SK-N-SH (cell line): Measurements from ENCODE around the gene ALAS1. TPM values are rescaled to one million over a fixed set of nuclear protein-coding genes. Genes with fewer than 3 reads are reported as not detected.

Experiments used
- CTCF ChIA-PET: fragments of 300-600, 350-600 bp; formaldehyde crosslinking; extraction: SDS; loops from one replicate; lab custom pipeline; 2021; lab: Yijun Ruan, JAX
- POLR2A ChIA-PET: fragments of 350-600 bp; sonication (Branson Sonifier 250); formaldehyde crosslinking; extraction: SDS; loops from one replicate; lab custom pipeline; 2020; ENCODE audit warnings: antibody characterized with exemption, inconsistent platforms; lab: Yijun Ruan, JAX
- DNase-seq: peaks from one replicate; pipeline ENCODE4 v3.0.0; 2012
- H2AFZ ChIP-seq: fragments of 200-600 bp; sonication (generic); 2 replicates; pipeline ENCODE4 v1.8.1; 2016; ENCODE audit warnings: antibody characterized with exemption, mild to moderate bottlenecking, low read depth
- H3F3A ChIP-seq: fragments of 200-600 bp; sonication (generic); replicated peaks from 2 replicates; pipeline ENCODE3; 2016; ENCODE audit warnings: antibody characterized with exemption, mild to moderate bottlenecking; ENCODE audit not compliant: insufficient read depth
- H3K27ac ChIP-seq, 2 experiments: fragments of 200-500 bp in 1 of 2; fragments of 200-600 bp in 1 of 2; sonication (Bioruptor generic) in 1 of 2; sonication (generic), shearing (Covaris generic) in 1 of 2; 2 replicates each; pipeline versions ENCODE4 v1.5.1 to v1.6.1; 2014 to 2016; ENCODE audit warnings: low read depth in 2 of 2, inconsistent platforms in 1 of 2, low read length in 1 of 2, mild to moderate bottlenecking in 1 of 2, mixed read lengths in 1 of 2
- H3K27me3 ChIP-seq: fragments of 200-600 bp; sonication (generic), shearing (Covaris generic); 2 replicates; pipeline ENCODE4 v1.6.1; 2016; ENCODE audit warnings: mixed run types; ENCODE audit not compliant: insufficient read depth
- H3K36me3 ChIP-seq, 2 experiments: fragments of 200-500 bp in 1 of 2; fragments of 200-600 bp in 1 of 2; sonication (Bioruptor generic) in 1 of 2; sonication (generic) in 1 of 2; replicated peaks in 1 of 2; 2 replicates each; pipeline versions ENCODE3 to v1.5.1; 2014 to 2016; ENCODE audit warnings: low read length in 1 of 2, mild to moderate bottlenecking in 1 of 2; ENCODE audit not compliant: insufficient read depth in 2 of 2, control insufficient read depth in 1 of 2
- H3K4me1 ChIP-seq, 2 experiments: fragments of 200-500 bp in 1 of 2; fragments of 200-600 bp in 1 of 2; sonication (Bioruptor generic) in 1 of 2; sonication (generic), shearing (Covaris generic) in 1 of 2; 2 replicates each; pipeline versions ENCODE4 v1.5.1 to v1.6.1; 2014 to 2016; ENCODE audit warnings: low read depth in 1 of 2, low read length in 1 of 2, mixed run types in 1 of 2; ENCODE audit not compliant: insufficient read depth in 2 of 2, control insufficient read depth in 1 of 2
- H3K4me2 ChIP-seq: fragments of 200-600 bp; sonication (generic), shearing (Covaris generic); 2 replicates; pipeline ENCODE4 v1.6.1; 2017; ENCODE audit warnings: mixed run types
- H3K4me3 ChIP-seq, 2 experiments: fragments of 200-500 bp in 1 of 2; fragments of 200-600 bp in 1 of 2; sonication (Bioruptor generic) in 1 of 2; sonication (generic), shearing (Covaris generic) in 1 of 2; 2 replicates each; pipeline versions ENCODE4 v1.5.1 to v1.8.1; 2014 to 2016; ENCODE audit warnings: low read depth in 2 of 2, inconsistent platforms in 1 of 2, low read length in 1 of 2, mild to moderate bottlenecking in 1 of 2, mixed read lengths in 1 of 2, moderate library complexity in 1 of 2
- H3K79me2 ChIP-seq: fragments of 200-600 bp; sonication (generic); 2 replicates; pipeline ENCODE4 v1.8.1; 2017; ENCODE audit warnings: mild to moderate bottlenecking; ENCODE audit not compliant: insufficient read depth
- H3K9ac ChIP-seq: fragments of 200-600 bp; sonication (generic); 2 replicates; pipeline ENCODE4 v1.6.1; 2017; ENCODE audit warnings: mixed run types
- H3K9me2 ChIP-seq: fragments of 200-600 bp; sonication (generic); 2 replicates; pipeline ENCODE4 v1.6.1; 2017; ENCODE audit warnings: mixed run types
- H3K9me3 ChIP-seq: fragments of 200-600 bp; sonication (generic); 2 replicates; pipeline ENCODE4 v1.6.1; 2017; ENCODE audit warnings: mixed run types, mild to moderate bottlenecking, moderate library complexity
- H4K20me1 ChIP-seq: fragments of 200-600 bp; sonication (generic); 2 replicates; pipeline ENCODE4 v1.6.1; 2017; ENCODE audit warnings: mild to moderate bottlenecking, mixed run types; ENCODE audit not compliant: insufficient read depth
- EP300 ChIP-seq, 2 experiments: IDR thresholded peaks; 2 replicates each; pipeline versions ENCODE4 v1.4.0 to v1.6.1; 2012; ENCODE audit warnings: borderline replicate concordance in 1 of 2, low read depth in 1 of 2, low read length in 1 of 2
- IRF3 ChIP-seq: fragments of 150-350 bp; IDR thresholded peaks from 2 replicates; pipeline ENCODE4 v1.6.1; 2016; ENCODE audit warnings: mild to moderate bottlenecking, low read depth, low read length
- NFIC ChIP-seq: IDR thresholded peaks from 2 replicates; pipeline ENCODE4 v1.4.0; 2012; ENCODE audit warnings: borderline replicate concordance
- SMC3 ChIP-seq: IDR thresholded peaks from 2 replicates; pipeline ENCODE4 v1.6.1; 2012; ENCODE audit warnings: low read depth, low read length, improper control_type of control experiment
- TCF12 ChIP-seq: IDR thresholded peaks from 2 replicates; pipeline ENCODE4 v1.4.0; 2012
- ZBTB33 ChIP-seq: IDR thresholded peaks from 2 replicates; pipeline ENCODE4 v1.4.0; 2012; ENCODE audit warnings: low read depth, borderline replicate concordance
- WGBS: methylation state at CpG from one replicate; pipeline ENCODE4 v1.1.6; 2017; ENCODE audit warnings: low lambda C conversion rate; 5-methylcytosine and 5-hydroxymethylcytosine counted together
- polyA plus RNA-seq, 3 experiments: library from polyadenylated mRNA; depleted of rRNA; stranded (reverse); fragments of >200 nt; gene quantifications; 2 replicates each; pipeline ENCODE4 v1.2.3, GENCODE V29; 2012

ALAS1 gene
- polyA plus RNA-seq, 1 of the 3 experiments (the other 2 are of a cell fraction) = 47.9 TPM

DNA sequence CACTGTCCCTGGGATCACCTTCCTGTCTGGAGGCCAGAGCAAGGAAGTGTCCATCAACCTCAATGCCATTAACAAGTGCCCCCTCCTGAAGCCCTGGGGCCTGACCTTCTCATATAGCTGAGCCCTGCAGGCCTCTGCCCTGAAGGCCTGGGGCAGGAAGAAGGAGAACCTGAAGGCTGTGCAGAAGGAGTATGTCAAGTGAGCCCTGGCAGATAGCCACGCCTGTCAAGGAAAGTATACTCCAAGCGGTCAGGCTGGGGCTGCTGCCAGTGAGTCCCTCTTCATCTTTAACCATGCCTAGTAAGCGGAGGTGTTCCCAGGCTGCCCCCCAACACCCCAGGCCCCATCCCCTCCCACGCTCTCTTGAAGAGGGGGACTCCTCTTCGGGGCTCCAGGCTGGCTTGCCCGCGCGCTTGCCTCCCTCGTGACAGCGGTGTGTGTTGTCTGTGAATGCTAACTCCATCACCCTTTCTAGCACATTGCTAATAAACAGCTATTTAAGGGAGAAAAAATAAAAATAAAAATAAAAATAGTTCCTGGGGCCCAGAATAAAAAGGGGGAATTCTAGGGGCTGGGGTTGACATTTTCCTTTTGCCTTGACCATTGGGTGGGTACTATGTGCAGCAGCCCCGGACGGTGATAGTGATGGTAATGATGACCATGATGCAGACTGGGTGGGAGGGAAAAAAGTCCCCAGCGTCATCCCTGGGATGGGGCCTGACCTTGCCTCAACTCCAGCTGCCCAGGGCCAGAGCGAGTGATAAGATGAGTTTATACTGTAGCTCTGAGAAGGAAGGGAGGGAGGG lies 3.3 kb upstream of the ALAS1 start:
- no peaks in the 10 kb centered on the region for H4K20me1 ChIP-seq
- H3K4me3 ChIP-seq = no peak overlapping the region
- 89% methylated on average over 14 of the region's 14 CpGs for WGBS
- no peak overlapping the region for H3K4me2 ChIP-seq
- H3K27ac ChIP-seq = no peak overlapping the region
- TF ChIP-seq TCF12 (no peak), NFIC (0 out of 2 replicates have a peak, but pooled peaks have one; percentile 26)
- no peak for DNase-seq
- POLR2A ChIA-PET = no interaction called here
- peaks cover 9% of the 10 kb centered on the region for H3F3A ChIP-seq
- H3K27me3 ChIP-seq = no peaks in the 10 kb centered on the region
- peaks cover 0 to 4% of the 10 kb centered on the region in 2 experiments for H3K36me3 ChIP-seq
- H3K9me2 ChIP-seq = no peaks in the 10 kb centered on the region
- CTCF ChIA-PET = no interaction called here
- no peaks in the 10 kb centered on the region for H3K9me3 ChIP-seq
- no peak overlapping the region for H3K9ac ChIP-seq
- H2AFZ ChIP-seq = no peak overlapping the region
- H3K4me1 ChIP-seq = peaks cover 17 to 34% of the 10 kb centered on the region in 2 experiments
- peaks cover 17% of the 10 kb centered on the region for H3K79me2 ChIP-seq

DNA sequence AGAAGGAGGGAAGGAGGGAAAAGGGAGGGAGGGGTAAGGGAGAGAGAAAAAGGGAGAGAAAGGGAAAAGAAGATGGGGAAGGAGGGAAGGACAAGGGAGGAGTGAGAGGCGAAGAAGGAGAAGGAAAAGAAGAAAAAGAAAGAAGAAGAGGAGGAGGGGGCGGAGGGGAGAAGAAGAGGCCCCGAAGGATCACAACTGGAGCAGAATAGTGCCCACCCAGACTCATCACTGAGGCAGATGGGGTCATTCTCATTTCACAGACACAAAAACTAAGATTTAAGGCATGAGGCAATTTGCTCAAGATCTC lies 2.7 kb upstream of the ALAS1 start:
- Histone ChIP-seq H3F3A (peaks cover 9% of the 10 kb centered on the region), H3K79me2 (peaks cover 23% of the 10 kb centered on the region)

More for the DNA sequence above, 2.7 kb upstream of the ALAS1 start:
- no peak for DNase-seq
- Histone ChIP-seq H3K4me1 (peaks cover 12 to 28% of the 10 kb centered on the region in 2 experiments), H3K9ac (no peak overlapping the region), H3K4me2 (no peak overlapping the region), H3K36me3 (peaks cover 4 to 5% of the 10 kb centered on the region in 2 experiments), H3K27me3 (no peaks in the 10 kb centered on the region), H3K27ac (no peak overlapping the region), H2AFZ (no peak overlapping the region), H3K9me2 (no peaks in the 10 kb centered on the region), H3K9me3 (no peaks in the 10 kb centered on the region), H4K20me1 (no peaks in the 10 kb centered on the region), H3K4me3 (no peak overlapping the region)
- ChIA-PET CTCF (no interaction called here), POLR2A (no interaction called here)
- TF ChIP-seq ZBTB33 (no peak), EP300 (IDR thresholded peaks at IDR 0.05; ENCODE audit: borderline replicate concordance in 1 of 2, low read depth in 1 of 2, low read length in 1 of 2) (no peak), IRF3 (no peak), SMC3 (no peak)
- WGBS = 88% methylated on average over 3 of the region's 3 CpGs
